ENCODE results near the gene RPL22.

RPL22 gene

GRCh38 chr1:6152882-6153281 lies 46.5 kb downstream of the RPL22 start:
- Histone ChIP-seq H3K4me1 (ENCODE audit: control insufficient read depth in 2 of 2, insufficient read depth in 2 of 2, low read length in 2 of 2) (peaks cover 3 to 15% of the 10 kb centered on the region in 2 donors), H3K9ac (ENCODE audit: low read depth in 1 of 2, low read length in 2 of 2) (no peak overlapping the region)

DNA sequence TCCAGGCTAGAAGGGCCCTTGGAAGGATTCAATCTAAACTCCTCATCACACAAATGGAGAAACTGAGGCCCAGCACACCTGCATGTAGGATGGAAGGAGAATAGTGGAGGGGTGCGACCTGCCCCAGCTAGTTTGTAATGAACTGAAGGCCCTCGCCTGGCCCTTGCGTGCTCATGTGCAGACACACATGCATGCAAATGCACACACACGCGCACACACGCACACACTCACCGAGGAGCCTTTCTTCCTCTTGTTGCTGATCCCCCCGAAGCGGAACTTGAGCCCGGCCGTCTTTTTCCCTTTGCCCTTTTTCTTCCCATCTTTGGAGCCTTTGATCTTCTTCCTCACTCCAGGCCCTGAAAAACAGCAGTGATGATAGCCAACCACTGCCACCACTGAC lies 47.2 kb downstream of the RPL22 start:
- H3K9ac ChIP-seq (ENCODE audit: low read depth in 1 of 2, low read length in 2 of 2) = no peak overlapping the region
- H3K9me3 ChIP-seq (ENCODE audit: control insufficient read depth in 2 of 2, low read length in 2 of 2) = no peaks in the 10 kb centered on the region
- H3K4me1 ChIP-seq (ENCODE audit: control insufficient read depth in 2 of 2, insufficient read depth in 2 of 2, low read length in 2 of 2) = peaks cover 0 to 8% of the 10 kb centered on the region in 2 donors
- no peak overlapping the region for H3K4me3 ChIP-seq (ENCODE audit: low read length in 2 of 2)
- peaks cover 0 to 6% of the 10 kb centered on the region in 2 donors for H3K27me3 ChIP-seq (ENCODE audit: control insufficient read depth in 2 of 2, insufficient read depth in 2 of 2, low read length in 2 of 2)
- no peaks in the 10 kb centered on the region for H3K36me3 ChIP-seq (ENCODE audit: control insufficient read depth in 2 of 2, insufficient read depth in 2 of 2, low read length in 2 of 2)
- H3K27ac ChIP-seq (ENCODE audit: low read depth in 2 of 2, low read length in 2 of 2) = no peak overlapping the region

More at GRCh38 chr1:6152882-6153281, 46.5 kb downstream of the RPL22 start:
- Histone ChIP-seq H3K4me3 (ENCODE audit: low read length in 2 of 2) (no peak overlapping the region), H3K9me3 (ENCODE audit: control insufficient read depth in 2 of 2, low read length in 2 of 2) (no peaks in the 10 kb centered on the region), H3K27me3 (ENCODE audit: control insufficient read depth in 2 of 2, insufficient read depth in 2 of 2, low read length in 2 of 2) (peaks cover 0 to 3% of the 10 kb centered on the region in 2 donors), H3K27ac (ENCODE audit: low read depth in 2 of 2, low read length in 2 of 2) (no peak overlapping the region), H3K36me3 (ENCODE audit: control insufficient read depth in 2 of 2, insufficient read depth in 2 of 2, low read length in 2 of 2) (no peaks in the 10 kb centered on the region)

- Histone ChIP-seq H3K4me3 (ENCODE audit: low read length in 2 of 2) (no peak overlapping the region), H3K9ac (ENCODE audit: low read depth in 1 of 2, low read length in 2 of 2) (no peak overlapping the region), H3K4me1 (ENCODE audit: control insufficient read depth in 2 of 2, insufficient read depth in 2 of 2, low read length in 2 of 2) (no peaks in the 10 kb centered on the region), H3K9me3 (ENCODE audit: control insufficient read depth in 2 of 2, low read length in 2 of 2) (no peaks in the 10 kb centered on the region), H3K36me3 (ENCODE audit: control insufficient read depth in 2 of 2, insufficient read depth in 2 of 2, low read length in 2 of 2) (no peaks in the 10 kb centered on the region), H3K27me3 (ENCODE audit: control insufficient read depth in 2 of 2, insufficient read depth in 2 of 2, low read length in 2 of 2) (peaks cover 0 to 6% of the 10 kb centered on the region in 2 donors), H3K27ac (ENCODE audit: low read depth in 2 of 2, low read length in 2 of 2) (no peak overlapping the region)
Measured at GRCh38 chr1:6151291-6151822, 48.0 kb downstream of the RPL22 start.

DNA sequence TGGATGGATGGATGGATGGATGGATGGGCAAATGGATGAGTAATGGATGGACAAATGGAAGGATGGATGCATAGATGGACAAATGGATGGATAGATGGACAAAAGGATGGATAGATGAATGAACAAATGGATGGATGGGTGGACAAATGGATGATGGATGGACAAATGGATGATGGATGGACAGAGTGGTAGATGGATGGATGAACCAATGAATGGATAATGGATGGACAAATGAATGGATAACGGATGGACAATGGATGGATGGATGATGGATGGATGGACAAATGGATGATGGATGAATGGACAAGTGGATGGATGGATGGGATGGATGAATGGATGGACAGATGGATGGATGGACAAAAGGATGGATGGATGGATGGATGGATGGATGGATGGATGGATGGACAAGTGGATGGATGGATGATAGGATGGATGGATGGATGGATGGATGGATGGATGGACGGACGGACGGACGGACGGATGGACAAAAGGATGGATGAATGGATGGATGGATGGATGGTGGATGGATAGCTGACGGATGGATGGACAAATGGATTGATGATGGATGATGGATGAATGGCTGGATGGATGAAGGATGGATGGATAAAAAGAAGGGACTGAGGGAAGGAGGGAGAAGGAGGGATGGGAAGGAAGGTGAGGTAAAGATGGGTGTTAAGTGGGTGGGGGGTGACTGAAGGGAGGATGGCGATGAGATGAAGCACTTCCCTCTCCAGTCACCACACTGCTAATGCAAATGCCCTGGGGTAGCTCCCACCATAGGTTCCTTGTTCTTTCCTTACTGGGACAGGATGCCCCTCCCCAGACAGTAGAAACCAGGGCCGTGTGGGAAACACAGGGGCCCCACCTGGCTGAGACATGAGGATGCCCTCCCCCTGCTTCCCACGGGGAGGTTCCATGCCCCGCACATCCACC lies 49.1 kb downstream of the RPL22 start:
- Histone ChIP-seq H3K4me1 (ENCODE audit: control insufficient read depth in 2 of 2, insufficient read depth in 2 of 2, low read length in 2 of 2) (no peaks in the 10 kb centered on the region), H3K27ac (ENCODE audit: low read depth in 2 of 2, low read length in 2 of 2) (no peak overlapping the region), H3K27me3 (ENCODE audit: control insufficient read depth in 2 of 2, insufficient read depth in 2 of 2, low read length in 2 of 2) (peaks cover 0 to 6% of the 10 kb centered on the region in 2 donors), H3K4me3 (ENCODE audit: low read length in 2 of 2) (no peak overlapping the region), H3K9ac (ENCODE audit: low read depth in 1 of 2, low read length in 2 of 2) (no peak overlapping the region), H3K36me3 (ENCODE audit: control insufficient read depth in 2 of 2, insufficient read depth in 2 of 2, low read length in 2 of 2) (no peaks in the 10 kb centered on the region), H3K9me3 (ENCODE audit: control insufficient read depth in 2 of 2, low read length in 2 of 2) (no peaks in the 10 kb centered on the region)

GRCh38 chr1:6149597-6149996 lies 49.8 kb downstream of the RPL22 start:
- H3K27ac ChIP-seq (ENCODE audit: low read depth in 2 of 2, low read length in 2 of 2) = no peak overlapping the region
- no peak overlapping the region for H3K9ac ChIP-seq (ENCODE audit: low read depth in 1 of 2, low read length in 2 of 2)
- H3K36me3 ChIP-seq (ENCODE audit: control insufficient read depth in 2 of 2, insufficient read depth in 2 of 2, low read length in 2 of 2) = no peaks in the 10 kb centered on the region
- H3K4me3 ChIP-seq (ENCODE audit: low read length in 2 of 2) = no peak overlapping the region
- H3K9me3 ChIP-seq (ENCODE audit: control insufficient read depth in 2 of 2, low read length in 2 of 2) = no peaks in the 10 kb centered on the region
- peaks cover 0 to 6% of the 10 kb centered on the region in 2 donors for H3K27me3 ChIP-seq (ENCODE audit: control insufficient read depth in 2 of 2, insufficient read depth in 2 of 2, low read length in 2 of 2)
- H3K4me1 ChIP-seq (ENCODE audit: control insufficient read depth in 2 of 2, insufficient read depth in 2 of 2, low read length in 2 of 2) = no peaks in the 10 kb centered on the region

DNA sequence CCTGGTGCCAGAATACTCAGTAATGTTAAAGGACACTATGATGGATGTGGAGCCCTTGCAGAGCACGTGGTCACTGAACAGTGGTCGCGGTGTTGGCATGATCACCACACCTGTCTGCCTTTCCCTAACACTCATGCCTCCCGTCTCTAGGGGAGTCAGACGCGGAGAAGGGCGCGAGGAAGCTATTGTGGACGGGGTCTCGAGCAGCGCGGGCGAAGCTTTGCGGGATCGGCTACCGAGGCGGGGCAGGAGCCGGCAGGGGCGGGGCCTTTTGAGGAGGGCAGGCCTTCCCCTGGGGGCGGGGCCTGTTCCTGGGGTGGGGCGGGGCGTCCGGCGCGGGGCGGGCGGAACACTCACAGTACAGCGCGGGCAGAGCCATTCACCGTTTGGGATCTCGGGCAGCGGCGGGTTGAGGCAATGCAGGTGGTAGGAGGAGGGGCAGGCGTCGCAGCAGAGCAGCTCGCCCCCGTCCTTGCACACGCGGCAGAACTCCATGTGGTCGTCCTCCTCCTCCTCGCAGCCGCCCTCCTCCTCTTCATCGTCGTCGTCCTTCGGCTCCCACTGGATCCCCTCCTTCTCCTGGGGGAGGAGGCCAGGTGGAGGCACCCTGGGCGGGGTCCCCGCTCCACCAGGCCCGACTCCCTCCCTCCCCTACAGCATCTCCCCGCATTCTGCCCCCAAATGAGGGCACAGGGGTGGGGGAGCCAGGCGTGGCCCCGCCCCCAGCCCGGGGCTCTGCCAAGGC lies 50.7 kb downstream of the RPL22 start:
- Histone ChIP-seq H3K4me3 (ENCODE audit: low read length in 2 of 2) (no peak overlapping the region), H3K9me3 (ENCODE audit: control insufficient read depth in 2 of 2, low read length in 2 of 2) (no peaks in the 10 kb centered on the region), H3K27me3 (ENCODE audit: control insufficient read depth in 2 of 2, insufficient read depth in 2 of 2, low read length in 2 of 2) (peaks cover 0 to 6% of the 10 kb centered on the region in 2 donors), H3K36me3 (ENCODE audit: control insufficient read depth in 2 of 2, insufficient read depth in 2 of 2, low read length in 2 of 2) (no peaks in the 10 kb centered on the region), H3K27ac (ENCODE audit: low read depth in 2 of 2, low read length in 2 of 2) (no peak overlapping the region), H3K4me1 (ENCODE audit: control insufficient read depth in 2 of 2, insufficient read depth in 2 of 2, low read length in 2 of 2) (no peaks in the 10 kb centered on the region), H3K9ac (ENCODE audit: low read depth in 1 of 2, low read length in 2 of 2) (no peak overlapping the region)

- no peaks in the 10 kb centered on the region for H3K36me3 ChIP-seq (ENCODE audit: control insufficient read depth in 2 of 2, insufficient read depth in 2 of 2, low read length in 2 of 2)
- no peak overlapping the region for H3K9ac ChIP-seq (ENCODE audit: low read depth in 1 of 2, low read length in 2 of 2)
- no peaks in the 10 kb centered on the region for H3K9me3 ChIP-seq (ENCODE audit: control insufficient read depth in 2 of 2, low read length in 2 of 2)
- no peak overlapping the region for H3K4me3 ChIP-seq (ENCODE audit: low read length in 2 of 2)
- peaks cover 0 to 6% of the 10 kb centered on the region in 2 donors for H3K27me3 ChIP-seq (ENCODE audit: control insufficient read depth in 2 of 2, insufficient read depth in 2 of 2, low read length in 2 of 2)
- H3K4me1 ChIP-seq (ENCODE audit: control insufficient read depth in 2 of 2, insufficient read depth in 2 of 2, low read length in 2 of 2) = no peaks in the 10 kb centered on the region
- no peak overlapping the region for H3K27ac ChIP-seq (ENCODE audit: low read depth in 2 of 2, low read length in 2 of 2)
Measured at GRCh38 chr1:6145864-6146410, 53.5 kb downstream of the RPL22 start.

- Histone ChIP-seq H3K4me1 (ENCODE audit: control insufficient read depth in 2 of 2, insufficient read depth in 2 of 2, low read length in 2 of 2) (no peaks in the 10 kb centered on the region), H3K27me3 (ENCODE audit: control insufficient read depth in 2 of 2, insufficient read depth in 2 of 2, low read length in 2 of 2) (peaks cover 0 to 6% of the 10 kb centered on the region in 2 donors), H3K9me3 (ENCODE audit: control insufficient read depth in 2 of 2, low read length in 2 of 2) (no peaks in the 10 kb centered on the region), H3K9ac (ENCODE audit: low read depth in 1 of 2, low read length in 2 of 2) (no peak overlapping the region), H3K4me3 (ENCODE audit: low read length in 2 of 2) (no peak overlapping the region), H3K36me3 (ENCODE audit: control insufficient read depth in 2 of 2, insufficient read depth in 2 of 2, low read length in 2 of 2) (no peaks in the 10 kb centered on the region), H3K27ac (ENCODE audit: low read depth in 2 of 2, low read length in 2 of 2) (no peak overlapping the region)
Measured at GRCh38 chr1:6145396-6145750, 54.0 kb downstream of the RPL22 start.

DNA sequence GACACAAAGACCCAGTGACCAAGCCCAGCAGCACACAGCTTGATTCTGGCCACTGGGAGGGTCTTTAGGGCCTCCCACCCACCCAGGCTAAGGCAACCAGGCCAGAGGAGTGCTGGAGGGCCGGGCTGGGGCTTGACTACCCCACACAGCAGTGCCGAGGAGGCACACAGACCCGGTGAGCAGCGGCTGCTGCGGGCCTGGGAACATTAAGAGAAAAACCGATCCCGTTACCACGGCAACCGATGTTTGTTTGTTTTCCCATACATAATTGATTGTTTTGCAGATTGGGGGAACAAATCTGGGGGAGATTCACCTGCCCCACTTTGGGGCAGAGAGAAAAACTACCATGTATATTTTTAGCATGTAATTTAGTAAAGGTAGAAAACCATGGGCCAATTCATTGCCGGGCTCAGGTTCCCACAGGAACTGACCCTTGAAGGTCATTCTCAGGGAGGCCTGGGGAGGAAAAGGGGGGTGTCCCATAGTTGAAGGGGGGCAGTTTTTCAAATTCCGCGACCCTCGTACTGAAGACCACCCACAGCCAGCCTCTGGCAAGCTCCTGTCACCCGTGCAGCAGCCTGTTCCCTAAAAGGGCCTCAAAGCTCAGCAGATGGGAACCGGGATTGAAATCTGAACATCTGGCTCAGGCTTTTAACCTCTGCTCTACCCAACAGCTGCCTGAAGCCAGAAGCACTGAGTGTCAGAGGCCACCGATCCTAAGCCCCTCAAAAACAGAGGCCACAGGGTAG lies 54.6 kb downstream of the RPL22 start:
- no peak overlapping the region for H3K9ac ChIP-seq (ENCODE audit: low read depth in 1 of 2, low read length in 2 of 2)
- H3K27me3 ChIP-seq (ENCODE audit: control insufficient read depth in 2 of 2, insufficient read depth in 2 of 2, low read length in 2 of 2) = peaks cover 0 to 6% of the 10 kb centered on the region in 2 donors
- H3K4me3 ChIP-seq (ENCODE audit: low read length in 2 of 2) = no peak overlapping the region
- no peaks in the 10 kb centered on the region for H3K36me3 ChIP-seq (ENCODE audit: control insufficient read depth in 2 of 2, insufficient read depth in 2 of 2, low read length in 2 of 2)
- H3K9me3 ChIP-seq (ENCODE audit: control insufficient read depth in 2 of 2, low read length in 2 of 2) = no peaks in the 10 kb centered on the region
- H3K4me1 ChIP-seq (ENCODE audit: control insufficient read depth in 2 of 2, insufficient read depth in 2 of 2, low read length in 2 of 2) = no peaks in the 10 kb centered on the region
- no peak overlapping the region for H3K27ac ChIP-seq (ENCODE audit: low read depth in 2 of 2, low read length in 2 of 2)

All from mucosa of rectum (tissue), 2 donors.